C4-2B (cell line): Measurements from ENCODE around the gene UNC45A.
A peak's percentile ranks its signal among the peaks of the same experiment; 100 is the strongest.

ENCODE experiments used
- H3K27ac ChIP-seq: fragments of 450-650 bp; 2 replicates; pipeline ENCODE4 v1.5.1; 2017
- CTCF ChIP-seq: fragments of 450-650 bp; conservative IDR thresholded peaks from 2 replicates; pipeline ENCODE4 v1.5.1; 2017; ENCODE audit warnings: mild to moderate bottlenecking
- ZFX ChIP-seq: fragments of 450-650 bp; IDR thresholded peaks from 2 replicates; pipeline ENCODE4 v1.6.1; 2017

UNC45A gene

DNA sequence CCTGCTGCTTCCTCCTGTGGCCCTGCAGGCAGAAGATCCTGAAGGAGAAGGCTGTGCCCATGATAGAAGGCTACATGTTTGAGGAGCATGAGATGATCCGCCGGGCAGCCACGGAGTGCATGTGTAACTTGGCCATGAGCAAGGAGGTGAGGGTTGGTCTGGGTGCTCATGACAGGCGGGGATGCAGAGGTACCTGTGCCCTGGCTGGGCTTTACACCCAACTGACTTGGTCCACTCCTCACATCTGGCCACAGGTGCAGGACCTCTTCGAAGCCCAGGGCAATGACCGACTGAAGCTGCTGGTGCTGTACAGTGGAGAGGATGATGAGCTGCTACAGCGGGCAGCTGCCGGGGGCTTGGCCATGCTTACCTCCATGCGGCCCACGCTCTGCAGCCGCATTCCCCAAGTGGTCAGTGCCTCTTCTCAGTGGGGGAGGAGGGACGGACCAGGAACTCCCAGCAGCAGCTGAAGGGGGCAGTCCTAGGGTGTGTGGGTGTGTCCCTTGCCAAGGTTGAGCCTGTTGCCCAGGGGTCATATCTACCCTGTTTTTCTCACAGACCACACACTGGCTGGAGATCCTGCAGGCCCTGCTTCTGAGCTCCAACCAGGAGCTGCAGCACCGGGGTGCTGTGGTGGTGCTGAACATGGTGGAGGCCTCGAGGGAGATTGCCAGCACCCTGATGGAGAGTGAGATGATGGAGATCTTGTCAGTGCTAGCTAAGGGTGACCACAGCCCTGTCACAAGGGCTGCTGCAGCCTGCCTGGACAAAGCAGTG is 18.0 kb downstream of the UNC45A start:
- TF ChIP-seq ZFX: no peak
- no peak for TF ChIP-seq CTCF
- no peak overlapping the region for H3K27ac ChIP-seq

GRCh38 chr15:90953947-90954711 is 19.0 kb downstream of the UNC45A start:
- peak overlapping the region; percentile 95 for H3K27ac ChIP-seq
- no peak for TF ChIP-seq CTCF
- TF ChIP-seq ZFX: no peak

DNA sequence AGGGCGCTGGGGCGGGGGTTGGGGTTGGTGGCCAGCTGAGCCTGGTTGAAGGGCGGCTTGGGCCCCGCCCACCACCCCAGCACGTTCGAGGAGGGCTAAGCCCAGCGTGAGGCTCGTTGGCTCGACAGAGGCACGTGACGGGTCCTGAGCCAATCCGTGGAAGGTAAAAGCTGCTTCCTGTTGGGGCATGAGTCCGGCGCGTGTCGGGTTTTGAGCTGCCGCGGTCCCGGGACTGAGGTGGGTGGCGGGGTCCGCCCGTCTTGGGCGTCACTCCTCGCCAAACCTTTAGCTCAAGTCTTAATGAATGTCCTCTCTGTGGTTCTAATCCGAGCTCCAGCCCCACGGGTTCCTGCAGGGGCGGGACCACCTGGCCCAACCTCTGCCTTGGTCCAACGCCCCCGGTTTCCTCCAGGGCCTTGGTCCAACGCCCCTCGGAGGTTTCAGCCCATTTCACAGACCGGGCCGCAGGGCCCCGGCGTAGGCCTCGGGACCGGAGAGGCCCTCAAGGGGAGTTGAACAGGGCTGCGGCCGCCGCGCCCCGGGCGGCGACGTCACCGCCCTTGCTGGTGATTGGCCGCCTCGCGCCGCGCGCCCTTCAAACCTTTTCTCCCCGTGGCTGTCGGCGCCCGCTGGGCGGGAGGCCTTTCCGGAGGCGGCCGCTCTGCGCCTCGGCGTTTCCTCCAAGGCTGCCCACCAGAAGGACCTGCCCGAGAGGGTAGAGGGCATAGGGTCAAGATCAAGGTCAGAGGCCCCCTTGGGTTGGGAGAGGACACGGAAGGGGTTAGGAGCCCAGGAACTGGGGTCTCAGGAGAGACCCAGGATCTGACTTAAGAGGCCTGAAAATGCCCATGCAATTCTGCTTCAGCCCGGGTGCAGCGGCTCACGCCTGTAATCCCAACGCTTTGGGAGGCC is 19.9 kb downstream of the UNC45A start, which contains the start of gene RCCD1:
Gene RCCD1, plus strand, starts transcription at position 173 of the 912 bp plus-strand sequence. CDS start 1,851 bp downstream, outside the sequence.
- peak within 1 kb of the TSS; percentile 95 for H3K27ac ChIP-seq
- no peak for TF ChIP-seq CTCF
- peak; percentile 95 for TF ChIP-seq ZFX

- peak overlapping the region; percentile 95 for H3K27ac ChIP-seq
- TF ChIP-seq CTCF (no peak), ZFX (no peak)
These were observed 20.7 kb downstream of the UNC45A start for GRCh38 chr15:90955624-90956273.

GRCh38 chr15:90956274-90957030 is 21.4 kb downstream of the UNC45A start:
- H3K27ac ChIP-seq: peak overlapping the region; percentile 95
- no peak for TF ChIP-seq ZFX
- TF ChIP-seq CTCF: peak; percentile 99
